Epithelial cell of esophagus (primary cell): Measurements from ENCODE around the gene CNGA1.

Experiments used
- DNase-seq: peaks from one replicate; pipeline ENCODE4 v3.0.0; 2010; ENCODE audit warnings: low read depth
- H3K4me3 ChIP-seq: 2 replicates; pipeline ENCODE4 v1.5.1; 2011; ENCODE audit warnings: mild to moderate bottlenecking, low read length, control low read depth
- CTCF ChIP-seq: IDR thresholded peaks from 2 replicates; pipeline ENCODE4 v1.5.1; 2011; ENCODE audit warnings: low read depth, mild to moderate bottlenecking, low read length, control low read depth, inconsistent platforms; ENCODE audit not compliant: insufficient read depth; ENCODE audit errors: missing control alignments

The CNGA1 gene

GRCh38 chr4:47913330-47913729, 103.2 kb downstream of the CNGA1 start:
- peak; percentile 49 for DNase-seq
- no peak for TF ChIP-seq CTCF
- peak overlapping the region; percentile 90 for H3K4me3 ChIP-seq

GRCh38 chr4:47907089-47907646, 109.3 kb downstream of the CNGA1 start:
- DNase-seq = no peak
- H3K4me3 ChIP-seq = no peak overlapping the region
- no peak for TF ChIP-seq CTCF

- no peak for TF ChIP-seq CTCF
- H3K4me3 ChIP-seq = no peak overlapping the region
- DNase-seq = no peak
Measured at GRCh38 chr4:47899639-47900038, 116.8 kb downstream of the CNGA1 start.

DNA sequence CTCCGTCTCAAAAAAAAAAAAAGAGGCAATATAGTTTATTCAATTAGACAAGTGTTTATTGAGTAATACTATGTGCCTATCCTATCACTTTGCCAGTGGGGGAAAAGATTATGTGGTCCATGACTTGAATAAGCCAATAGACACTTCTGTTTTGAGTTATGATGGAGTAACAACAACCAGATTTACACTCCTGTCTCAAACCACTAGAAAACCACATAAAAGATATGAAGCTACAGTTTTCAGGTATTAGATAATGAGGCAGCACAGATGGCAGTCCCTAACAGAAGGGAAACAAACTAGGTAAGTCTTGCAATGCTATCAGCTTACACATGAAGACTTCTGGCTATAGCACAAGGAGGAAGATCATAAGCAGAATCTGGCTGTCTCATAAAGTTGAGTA, 124.6 kb downstream of the CNGA1 start:
- no peak overlapping the region for H3K4me3 ChIP-seq
- no peak for DNase-seq

More for the DNA sequence above, 124.6 kb downstream of the CNGA1 start:
- TF ChIP-seq CTCF = no peak
